Measurements from ENCODE around the gene BTRC.
A peak's percentile ranks its signal among the peaks of the same experiment; 100 is the strongest.
"Not testable (repeated sequence)": the region's sequence is repeated elsewhere in the genome, so short reads cannot be mapped to it uniquely, and the experiment has no call there.

BTRC gene

DNA sequence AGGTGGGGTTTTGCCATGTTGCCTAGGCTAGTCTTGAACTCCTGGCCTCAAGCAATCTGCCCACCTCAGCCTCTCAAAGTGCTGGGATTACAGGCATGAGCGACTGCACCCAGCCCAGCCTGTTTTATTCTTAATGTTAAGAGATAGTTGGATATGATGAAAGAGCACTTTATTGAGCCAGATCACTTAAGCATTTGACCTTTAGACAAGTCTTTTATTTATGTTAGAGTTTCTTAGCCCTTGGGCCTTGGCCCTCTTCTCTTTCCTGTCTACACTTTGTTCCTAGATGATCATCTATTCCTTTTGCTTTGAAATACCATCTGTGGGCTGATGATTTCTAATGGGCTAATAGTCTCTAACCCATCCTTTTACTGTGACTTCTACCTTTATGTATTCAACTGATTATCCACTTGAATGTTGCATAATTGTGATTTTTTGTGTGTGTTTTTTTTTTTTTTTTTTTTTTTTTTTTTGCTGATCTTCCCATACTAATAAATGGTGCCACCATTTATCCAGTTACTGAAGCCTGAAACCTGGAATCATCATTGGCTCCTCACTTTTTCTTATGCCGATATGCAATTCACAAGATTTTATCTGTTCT, 34.8 kb downstream of the BTRC start:
- no peak for DNase-seq

- not testable (repeated sequence) for DNase-seq
These were observed 35.6 kb downstream of the BTRC start for GRCh38 chr10:101389532-101389931.

- no peak for DNase-seq
These were observed 36.1 kb downstream of the BTRC start for GRCh38 chr10:101389986-101390531.

- DNase-seq: no peak
These were observed 39.4 kb downstream of the BTRC start for GRCh38 chr10:101393378-101393777.

DNA sequence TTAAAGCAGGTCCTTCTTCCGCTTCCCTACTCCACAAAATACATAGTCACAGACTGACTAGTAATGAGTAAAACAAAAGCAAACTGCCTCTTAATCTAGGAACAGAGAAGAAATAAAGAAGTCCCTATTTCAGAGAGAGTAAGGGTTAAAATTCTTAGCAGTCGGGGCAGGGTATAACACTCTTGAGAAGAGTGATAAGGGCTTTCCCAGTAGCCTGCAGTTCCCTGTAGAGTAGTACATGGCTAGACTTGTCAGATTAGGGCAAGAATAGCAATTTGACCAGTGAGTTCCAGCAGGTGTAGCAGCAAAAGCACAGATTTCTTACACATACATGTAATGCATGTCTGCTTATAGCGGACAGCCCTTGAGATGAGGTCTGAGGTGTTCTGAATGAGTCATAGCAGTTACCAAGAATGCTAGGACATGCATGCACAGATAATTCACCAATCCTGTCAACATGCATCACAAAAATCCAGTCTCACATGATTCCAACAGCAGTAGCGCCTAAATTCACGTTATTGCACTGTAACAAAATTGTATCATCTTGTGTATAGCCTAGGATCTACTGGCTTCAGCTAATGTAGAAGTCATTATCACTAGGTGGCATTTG, 40.7 kb downstream of the BTRC start:
- DNase-seq: no peak

GRCh38 chr10:101397140-101397539, 43.2 kb downstream of the BTRC start:
- DNase-seq: peak; percentile 2

DNA sequence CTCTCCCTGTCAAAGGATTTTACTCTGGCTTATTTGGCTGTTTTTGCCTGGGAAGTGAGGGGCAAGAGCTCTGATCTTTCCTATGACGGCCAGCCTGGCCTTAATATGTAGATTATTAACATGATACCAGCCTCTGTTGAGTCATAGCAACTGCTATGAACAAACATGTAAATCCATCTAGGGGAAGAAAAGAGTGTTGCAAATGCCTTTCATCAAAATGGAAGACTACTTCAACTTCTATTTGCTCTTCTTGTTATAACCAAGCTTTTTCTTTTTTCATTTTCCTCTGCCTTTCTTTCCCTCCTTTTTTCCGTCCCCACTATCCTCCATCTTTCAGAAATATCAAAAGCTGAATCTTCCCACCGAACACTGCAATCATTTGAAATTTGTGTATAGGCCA, 46.6 kb downstream of the BTRC start:
- no peak for DNase-seq

DNA sequence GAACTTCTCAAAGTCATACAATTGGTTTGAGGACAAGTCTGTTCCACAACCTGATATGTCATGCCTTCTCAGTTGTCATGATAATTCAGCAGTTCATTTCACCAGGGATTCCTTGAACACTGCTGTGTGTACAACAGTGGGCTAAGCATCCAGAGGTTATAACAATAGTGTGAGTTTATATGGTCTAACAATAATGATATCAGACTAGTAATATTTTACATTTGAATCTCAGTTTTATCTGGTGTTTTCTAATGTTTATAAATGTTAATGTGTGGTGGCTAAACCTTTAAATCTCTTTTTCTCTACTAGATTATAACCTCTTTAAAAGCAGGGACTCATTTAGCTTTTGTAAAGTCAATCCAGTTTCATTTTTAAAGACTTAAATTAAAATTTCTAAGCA, 48.7 kb downstream of the BTRC start:
- no peak for DNase-seq

- DNase-seq: no peak
These were observed 49.2 kb downstream of the BTRC start for GRCh38 chr10:101403161-101403560.

DNA sequence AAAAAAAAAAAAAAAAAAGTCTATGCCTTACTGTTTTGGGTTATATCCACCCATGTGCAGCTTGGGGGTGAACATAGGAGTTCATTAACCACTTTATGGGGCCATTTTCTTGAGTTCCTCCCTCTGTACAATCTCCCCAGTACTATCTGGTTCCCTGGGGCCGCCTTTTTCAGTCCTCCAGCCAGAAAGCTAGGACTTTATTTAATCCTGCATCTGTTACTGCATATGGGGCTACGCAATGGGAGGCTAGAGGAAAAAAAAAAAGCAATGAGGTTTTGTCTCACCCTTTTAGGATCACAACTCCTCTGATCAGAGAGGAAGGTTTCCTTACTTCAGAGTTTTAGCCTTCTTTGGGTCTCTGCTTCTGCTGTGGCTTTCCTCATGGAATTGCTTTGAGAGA, 51.0 kb downstream of the BTRC start:
- DNase-seq: no peak

DNA sequence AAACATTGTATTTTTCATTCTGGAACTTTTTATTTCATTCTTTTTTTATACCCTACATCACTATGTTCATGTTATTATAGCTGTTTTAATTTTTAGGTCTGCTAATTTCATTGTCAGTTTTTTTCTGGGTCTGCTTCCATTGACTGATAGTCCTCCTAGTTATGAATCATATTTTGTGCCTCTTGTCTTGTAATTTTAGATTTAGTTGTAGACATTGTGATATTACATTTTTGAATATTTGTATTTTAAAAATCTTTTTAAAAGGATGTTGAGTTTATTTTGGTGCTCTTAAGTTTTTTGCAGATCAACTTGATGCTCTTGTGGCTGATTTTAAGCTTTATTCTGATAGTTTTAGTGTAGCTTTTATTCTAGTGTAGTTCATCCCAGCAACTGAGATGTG, 57.6 kb downstream of the BTRC start:
- no peak for DNase-seq

GRCh38 chr10:101414034-101414433, 60.1 kb downstream of the BTRC start:
- no peak for DNase-seq

DNA sequence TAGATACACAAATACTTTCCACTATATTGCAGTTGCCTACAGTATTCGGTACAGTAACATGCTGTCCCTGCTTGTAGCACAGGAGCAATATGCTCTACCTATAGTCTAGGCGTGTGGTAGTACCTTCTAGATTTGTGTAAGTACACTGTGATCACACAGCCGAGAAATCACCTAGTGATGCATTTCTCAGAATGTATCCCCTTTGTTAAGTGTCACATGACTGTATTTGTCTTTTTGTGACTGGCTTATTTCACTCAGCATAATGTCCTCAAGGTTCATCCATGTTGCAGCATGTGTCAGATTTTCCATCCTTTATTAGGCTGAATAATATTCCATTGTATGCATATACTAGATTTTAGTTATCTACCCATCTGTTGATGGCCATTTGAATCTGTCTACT, 61.9 kb downstream of the BTRC start:
- no peak for DNase-seq

DNA sequence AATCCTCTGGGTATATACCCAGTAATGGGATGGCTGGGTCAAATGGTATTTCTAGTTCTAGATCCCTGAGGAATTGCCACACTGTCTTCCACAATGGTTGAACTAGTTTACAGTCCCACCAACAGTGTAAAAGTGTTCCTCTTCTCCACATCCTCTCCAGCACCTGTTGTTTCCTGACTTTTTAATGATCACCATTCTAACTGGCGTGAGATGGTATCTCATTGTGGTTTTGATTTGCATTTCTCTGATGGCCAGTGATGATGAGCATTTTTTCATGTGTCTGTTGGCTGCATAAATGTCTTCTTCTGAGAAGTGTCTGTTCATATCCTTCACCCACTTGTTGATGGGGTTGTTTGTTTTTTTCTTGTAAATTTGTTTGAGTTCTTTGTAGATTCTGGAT, 68.0 kb downstream of the BTRC start:
- not testable (repeated sequence) for DNase-seq

DNA sequence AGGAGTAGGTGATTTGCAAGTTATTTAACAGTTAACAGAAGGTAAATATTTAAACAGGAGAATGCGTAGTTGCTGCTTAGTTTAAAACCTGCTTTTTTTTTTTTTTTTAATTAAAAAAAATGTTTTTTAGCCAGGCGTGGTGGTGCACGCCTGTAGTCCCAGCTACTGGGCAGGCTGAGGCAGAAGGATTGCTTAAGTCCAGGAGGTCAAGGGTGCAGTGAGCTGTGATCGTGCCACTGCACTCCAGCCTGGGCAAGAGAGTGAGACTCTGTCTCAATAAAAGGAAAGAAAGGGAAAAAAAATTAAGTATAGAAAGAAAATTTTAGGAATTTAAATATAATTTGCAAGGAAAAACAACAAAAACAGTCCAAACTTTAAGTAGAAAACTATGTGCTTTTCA, 71.6 kb downstream of the BTRC start:
- DNase-seq: no peak

- DNase-seq: no peak
These were observed 74.1 kb downstream of the BTRC start for GRCh38 chr10:101428036-101428435.

DNA sequence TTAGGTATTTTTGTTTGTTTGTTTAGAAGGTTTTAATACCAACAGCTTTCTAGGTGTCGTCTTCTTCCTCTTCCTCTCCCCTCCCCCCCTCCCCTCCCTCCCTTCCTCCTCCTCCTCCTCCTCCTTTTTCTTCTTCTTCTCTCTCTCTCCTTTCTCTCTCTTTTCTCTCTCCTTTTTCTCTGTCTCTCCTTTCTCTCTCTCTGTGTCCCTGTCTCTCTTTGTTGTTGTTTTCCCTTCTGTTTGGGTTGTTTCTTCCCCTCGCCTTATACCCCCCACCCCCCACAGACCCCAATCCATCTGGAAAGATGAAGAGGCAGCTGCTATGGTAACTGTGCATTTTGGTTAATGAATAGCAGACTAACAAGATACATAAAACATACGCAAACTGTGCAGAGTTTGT, 75.5 kb downstream of the BTRC start:
- DNase-seq: no peak

GRCh38 chr10:101436302-101436701, 82.3 kb downstream of the BTRC start:
- DNase-seq: no peak

GRCh38 chr10:101438881-101439391, 85.0 kb downstream of the BTRC start:
- DNase-seq: peak; percentile 51

- DNase-seq: peak; percentile 84
These were observed 87.8 kb downstream of the BTRC start for GRCh38 chr10:101441541-101442455.

- DNase-seq: no peak
These were observed 88.5 kb downstream of the BTRC start for GRCh38 chr10:101442456-101442800.

DNA sequence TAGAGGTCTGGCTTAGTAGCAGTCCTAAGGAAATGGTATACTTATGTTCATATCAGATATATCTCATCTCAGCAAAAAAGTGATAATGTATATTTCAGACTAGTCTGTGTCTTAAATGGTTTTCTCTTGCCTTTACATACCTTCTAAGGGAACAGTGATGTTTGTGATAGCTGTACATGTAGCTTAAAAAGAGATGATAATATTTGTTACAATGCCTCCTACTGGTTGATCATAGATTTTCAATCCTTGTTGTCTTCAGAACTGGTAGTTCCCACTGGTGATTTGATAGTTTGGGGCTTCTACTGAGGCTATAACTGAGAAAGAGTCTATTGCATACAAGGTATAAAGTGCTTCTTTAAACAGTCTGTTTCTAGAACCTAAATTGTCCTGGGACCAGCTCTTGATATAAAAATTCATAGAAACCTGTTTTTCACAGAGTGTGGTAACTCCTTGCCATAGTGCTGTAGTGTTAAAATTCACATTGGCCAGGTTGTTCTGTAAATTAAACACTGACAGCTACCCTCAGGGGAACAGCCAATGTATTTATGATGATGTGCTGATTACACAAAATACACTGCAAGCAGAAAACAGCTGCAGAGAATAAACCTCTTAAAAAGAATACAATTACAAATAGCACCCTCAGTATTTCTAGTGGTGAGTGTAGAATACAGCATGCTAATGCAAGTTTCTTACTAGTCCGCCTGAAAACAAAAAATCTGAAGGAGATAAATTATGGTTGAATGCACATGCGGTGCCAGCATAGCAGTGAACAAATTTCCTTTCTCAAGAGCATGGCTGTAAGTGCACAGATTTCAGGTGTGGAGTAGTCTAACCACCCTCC, 90.3 kb downstream of the BTRC start:
- DNase-seq: peak; percentile 60

DNA sequence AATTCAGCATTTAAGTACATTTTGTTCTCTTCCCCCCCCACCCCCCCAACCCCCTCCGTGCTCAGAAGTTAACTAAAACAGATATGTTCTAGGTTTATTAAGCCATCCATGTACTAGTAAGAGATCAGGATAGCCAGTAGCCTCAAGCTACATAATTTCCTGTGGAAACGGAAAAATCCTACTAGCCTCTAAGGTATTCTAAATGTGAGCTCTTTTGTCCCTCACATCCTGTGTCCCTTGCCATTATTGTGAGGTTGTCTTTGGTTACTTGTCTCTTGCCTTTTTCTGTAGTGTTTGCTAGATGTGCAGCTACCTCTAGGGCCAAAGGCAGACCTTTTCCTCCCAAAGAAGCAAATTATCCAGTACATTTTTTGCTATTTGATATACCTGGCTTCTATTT, 92.1 kb downstream of the BTRC start:
- DNase-seq: no peak

All from NCI-H1694 treated with DMSO at 0.1 percent for 48 hours (cell line).